MM.1S (cell line): ENCODE results near the gene OSBPL2.

ENCODE experiments used
- DNase-seq: peaks from one replicate; pipeline ENCODE4 v3.0.0-alpha.2; 2015
- H2AFZ ChIP-seq: fragments of 300-600 bp; sonication (generic); 2 replicates; pipeline ENCODE4 v1.6.0; 2016; ENCODE audit warnings: antibody characterized with exemption, low read length
- H3F3A ChIP-seq: fragments of 300-600 bp; sonication (generic); 2 replicates; pipeline ENCODE4 v1.6.1; 2016; ENCODE audit warnings: mild to moderate bottlenecking, antibody characterized with exemption, low read length, moderate library complexity, mixed read lengths; ENCODE audit not compliant: insufficient read depth
- H3K27ac ChIP-seq: fragments of 300-600 bp; sonication (generic); 2 replicates; pipeline ENCODE4 v1.5.1; 2016; ENCODE audit warnings: mild to moderate bottlenecking, low read length
- H3K27me3 ChIP-seq: fragments of 300-600 bp; sonication (generic); replicated peaks from 2 replicates; pipeline ENCODE4 v1.6.0; 2016; ENCODE audit warnings: low read length; ENCODE audit not compliant: insufficient read depth
- H3K36me3 ChIP-seq: fragments of 300-600 bp; sonication (generic); replicated peaks from 2 replicates; pipeline ENCODE4 v1.6.1; 2016; ENCODE audit warnings: mild to moderate bottlenecking, low read length, mixed read lengths; ENCODE audit not compliant: insufficient read depth
- H3K4me1 ChIP-seq: fragments of 300-600 bp; sonication (generic); 2 replicates; pipeline ENCODE4 v1.6.1; 2016; ENCODE audit warnings: low read length, mixed read lengths
- H3K4me2 ChIP-seq: fragments of 300-600 bp; sonication (generic); 2 replicates; pipeline ENCODE4 v1.6.0; 2016; ENCODE audit warnings: low read depth, low read length
- H3K4me3 ChIP-seq: fragments of 300-600 bp; sonication (generic); 2 replicates; pipeline ENCODE4 v1.5.1; 2016; ENCODE audit warnings: low read length, mixed read lengths
- H3K79me2 ChIP-seq: fragments of 300-600 bp; sonication (generic); 2 replicates; pipeline ENCODE4 v1.6.1; 2016; ENCODE audit warnings: mixed run types, low read length, mixed read lengths
- H3K9ac ChIP-seq: fragments of 300-600 bp; sonication (generic); 2 replicates; pipeline ENCODE4 v1.6.1; 2016; ENCODE audit warnings: low read length, mixed read lengths
- H3K9me2 ChIP-seq: fragments of 300-600 bp; sonication (generic); replicated peaks from 2 replicates; pipeline ENCODE4 v1.6.1; 2016; ENCODE audit warnings: mild to moderate bottlenecking, low read length, mixed read lengths; ENCODE audit not compliant: insufficient read depth
- H3K9me3 ChIP-seq: fragments of 300-600 bp; sonication (generic); replicated peaks from 2 replicates; pipeline ENCODE4 v1.6.1; 2016; ENCODE audit warnings: mild to moderate bottlenecking, low read length, mixed read lengths; ENCODE audit not compliant: insufficient read depth
- H4K20me1 ChIP-seq: fragments of 300-600 bp; sonication (generic); 2 replicates; pipeline ENCODE4 v1.6.1; 2016; ENCODE audit warnings: mild to moderate bottlenecking, low read length, moderate library complexity, mixed read lengths; ENCODE audit not compliant: insufficient read depth
- EZH2 ChIP-seq: fragments of 300-600 bp; sonication (generic); optimal IDR thresholded peaks from 2 replicates; pipeline ENCODE3; 2017; ENCODE audit warnings: low read depth, mild to moderate bottlenecking, antibody characterized with exemption, low read length, mixed read lengths
- EZH2phosphoT487 ChIP-seq: fragments of 300-600 bp; sonication (generic); IDR thresholded peaks from 2 replicates; pipeline ENCODE4 v1.6.1; 2018; ENCODE audit warnings: antibody characterized with exemption, low read length
- TF ChIP-seq, protein P1 (sequence below): fragments of 300-600 bp; sonication (generic); IDR thresholded peaks from 2 replicates; pipeline ENCODE4 v1.5.1; 2016; ENCODE audit warnings: antibody characterized with exemption, low read length, mixed read lengths

OSBPL2 gene

DNA sequence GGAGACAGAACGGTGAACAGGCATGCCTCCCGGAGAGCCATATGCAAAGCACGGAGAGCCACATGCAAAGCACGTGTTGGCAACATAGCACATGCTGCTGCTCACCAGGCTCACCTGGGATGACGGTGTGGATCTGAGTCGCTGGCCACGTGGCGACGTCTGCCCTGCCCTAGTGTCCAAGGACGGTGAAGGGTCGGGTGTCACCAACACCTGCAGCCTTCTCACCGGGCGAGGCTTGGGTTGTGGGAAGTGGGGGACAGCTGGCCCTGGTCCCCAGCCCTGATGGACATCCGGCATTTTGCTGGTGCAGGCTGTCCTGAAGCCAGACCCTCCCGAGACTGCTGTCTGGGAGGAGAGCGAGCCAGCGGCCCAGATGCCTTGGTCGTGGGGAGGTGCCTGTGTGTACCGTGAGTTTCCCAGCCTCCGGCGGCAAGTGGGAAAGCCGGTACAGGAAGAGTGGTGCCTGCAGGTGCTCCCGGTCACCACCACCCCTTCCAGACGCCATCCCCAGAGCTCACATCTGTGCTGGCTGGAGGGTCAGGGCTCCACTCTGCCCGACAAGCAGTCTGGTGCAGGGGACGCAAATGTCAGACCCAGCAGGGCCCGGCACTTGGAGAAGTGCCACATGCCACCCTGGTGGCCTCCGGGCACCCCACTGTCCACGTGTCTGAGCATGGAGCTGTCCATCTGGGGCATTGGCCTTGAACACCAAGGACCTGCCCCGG lies 58.6 kb downstream of the OSBPL2 start:
- H3K4me2 ChIP-seq = no peak overlapping the region
- no peaks in the 10 kb centered on the region for H4K20me1 ChIP-seq
- TF ChIP-seq EZH2 = no peak
- no peak overlapping the region for H3K9ac ChIP-seq
- no peaks in the 10 kb centered on the region for H3K79me2 ChIP-seq
- no peaks in the 10 kb centered on the region for H3K9me3 ChIP-seq
- no peak overlapping the region for H3K4me3 ChIP-seq
- no peaks in the 10 kb centered on the region for H3K36me3 ChIP-seq
- H3K4me1 ChIP-seq = no peaks in the 10 kb centered on the region
- DNase-seq = no peak
- no peak overlapping the region for H2AFZ ChIP-seq
- H3K9me2 ChIP-seq = no peaks in the 10 kb centered on the region
- 0 out of 2 replicates have a peak, but pooled peaks cover 3% of the 10 kb centered on the region for H3F3A ChIP-seq
- H3K27ac ChIP-seq = no peak overlapping the region
- H3K27me3 ChIP-seq = no peaks in the 10 kb centered on the region

DNA sequence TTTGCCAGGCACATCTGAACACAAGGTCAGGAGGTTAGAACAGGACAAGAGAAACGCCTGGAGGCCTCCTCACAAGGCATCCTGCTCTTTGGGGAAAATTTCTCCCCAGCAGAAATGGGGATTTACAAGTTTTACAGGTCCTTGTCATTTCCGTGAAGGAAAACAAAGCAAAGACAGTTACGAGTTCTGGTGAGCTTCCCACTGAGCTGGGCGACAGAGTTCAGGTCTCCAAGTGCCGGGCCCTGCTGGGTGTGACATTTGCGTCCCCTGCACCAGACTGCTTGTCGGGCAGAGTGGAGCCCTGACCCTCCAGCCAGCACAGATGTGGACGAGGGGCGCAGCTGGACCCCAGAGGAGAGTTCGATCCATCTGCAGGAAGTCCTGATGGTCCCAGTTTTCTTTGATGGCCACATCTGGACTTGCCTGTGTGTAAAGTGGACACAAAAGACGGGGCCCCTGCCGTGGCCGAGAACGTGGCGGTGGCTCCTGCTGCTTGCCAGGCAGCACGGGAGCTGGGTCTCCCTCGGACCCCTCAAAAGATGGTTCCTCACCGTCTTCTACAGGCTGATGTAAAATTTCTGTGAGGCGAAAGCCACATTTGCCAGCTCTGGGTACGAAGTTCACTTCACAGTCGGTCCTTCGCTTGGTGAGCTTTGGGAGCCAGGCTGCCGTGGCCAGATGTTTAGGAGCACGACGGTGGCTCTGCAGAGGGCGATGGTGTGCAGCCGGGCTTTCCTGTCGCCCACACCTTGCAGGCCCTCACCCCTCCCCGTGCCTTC lies 59.3 kb downstream of the OSBPL2 start:
- Histone ChIP-seq H3K27ac (no peak overlapping the region), H3K79me2 (no peaks in the 10 kb centered on the region), H3K4me1 (no peaks in the 10 kb centered on the region), H3K36me3 (no peaks in the 10 kb centered on the region), H3K9ac (no peak overlapping the region), H3K27me3 (no peaks in the 10 kb centered on the region), H2AFZ (no peak overlapping the region), H3K9me2 (no peaks in the 10 kb centered on the region), H3F3A (0 out of 2 replicates have a peak, but pooled peaks cover 3% of the 10 kb centered on the region), H3K4me2 (no peak overlapping the region), H3K4me3 (no peak overlapping the region), H3K9me3 (no peaks in the 10 kb centered on the region), H4K20me1 (no peaks in the 10 kb centered on the region)
- no peak for DNase-seq
- TF ChIP-seq EZH2phosphoT487 (no peak), EZH2 (no peak)
- TF ChIP-seq, protein P1, sequence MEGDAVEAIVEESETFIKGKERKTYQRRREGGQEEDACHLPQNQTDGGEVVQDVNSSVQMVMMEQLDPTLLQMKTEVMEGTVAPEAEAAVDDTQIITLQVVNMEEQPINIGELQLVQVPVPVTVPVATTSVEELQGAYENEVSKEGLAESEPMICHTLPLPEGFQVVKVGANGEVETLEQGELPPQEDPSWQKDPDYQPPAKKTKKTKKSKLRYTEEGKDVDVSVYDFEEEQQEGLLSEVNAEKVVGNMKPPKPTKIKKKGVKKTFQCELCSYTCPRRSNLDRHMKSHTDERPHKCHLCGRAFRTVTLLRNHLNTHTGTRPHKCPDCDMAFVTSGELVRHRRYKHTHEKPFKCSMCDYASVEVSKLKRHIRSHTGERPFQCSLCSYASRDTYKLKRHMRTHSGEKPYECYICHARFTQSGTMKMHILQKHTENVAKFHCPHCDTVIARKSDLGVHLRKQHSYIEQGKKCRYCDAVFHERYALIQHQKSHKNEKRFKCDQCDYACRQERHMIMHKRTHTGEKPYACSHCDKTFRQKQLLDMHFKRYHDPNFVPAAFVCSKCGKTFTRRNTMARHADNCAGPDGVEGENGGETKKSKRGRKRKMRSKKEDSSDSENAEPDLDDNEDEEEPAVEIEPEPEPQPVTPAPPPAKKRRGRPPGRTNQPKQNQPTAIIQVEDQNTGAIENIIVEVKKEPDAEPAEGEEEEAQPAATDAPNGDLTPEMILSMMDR = no peak

DNA sequence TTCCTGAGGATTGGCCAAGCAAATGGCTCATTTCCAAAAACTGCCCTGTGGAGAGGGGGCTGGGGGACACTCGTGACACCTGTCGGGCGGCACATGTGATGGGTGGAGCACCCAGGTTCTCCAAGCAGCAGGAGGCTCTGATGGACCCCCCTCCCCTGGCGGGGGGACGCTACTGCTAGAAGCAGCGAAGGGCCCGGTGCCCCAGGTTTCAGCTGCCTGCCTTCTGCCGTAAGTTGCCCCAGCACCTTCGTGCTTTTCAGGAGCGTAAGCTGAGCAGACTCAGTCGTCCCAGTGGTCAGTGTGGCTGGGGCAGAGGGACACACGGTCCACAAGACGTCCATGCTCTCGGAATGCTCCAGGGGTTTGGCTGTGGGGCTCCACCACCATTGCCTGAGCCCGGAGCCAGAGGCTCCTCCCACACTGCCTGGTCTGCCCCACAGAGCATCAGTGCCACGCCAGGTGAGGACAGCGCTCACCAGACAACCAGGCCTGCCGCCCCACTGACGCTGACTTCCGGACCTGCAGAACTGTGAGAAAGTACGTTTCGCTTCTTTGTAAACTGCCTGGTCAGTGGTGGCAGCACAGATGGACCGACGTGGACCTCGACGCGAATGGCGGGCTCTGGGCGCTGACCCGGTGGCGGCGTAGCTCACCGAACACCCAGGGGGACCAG lies 60.4 kb downstream of the OSBPL2 start:
- Histone ChIP-seq H3K27ac (no peak overlapping the region), H3K79me2 (peaks cover 7% of the 10 kb centered on the region), H3K9me3 (no peaks in the 10 kb centered on the region), H3F3A (0 out of 2 replicates have a peak, but pooled peaks cover 3% of the 10 kb centered on the region), H3K36me3 (no peaks in the 10 kb centered on the region), H2AFZ (no peak overlapping the region), H3K27me3 (no peaks in the 10 kb centered on the region), H3K4me3 (no peak overlapping the region), H3K4me1 (no peaks in the 10 kb centered on the region), H3K9ac (no peak overlapping the region), H3K9me2 (no peaks in the 10 kb centered on the region), H4K20me1 (peaks cover 4% of the 10 kb centered on the region; the same call in 1 of the 2 replicates), H3K4me2 (no peak overlapping the region)
- DNase-seq = no peak
- TF ChIP-seq, protein P1 = no peak
- TF ChIP-seq EZH2 = no peak
- TF ChIP-seq EZH2phosphoT487 = no peak
